Putamen (tissue), 1 donor: ENCODE results near the gene LRP8.

ENCODE experiments used
- DNase-seq: peaks from one replicate; pipeline ENCODE4 v3.0.0-alpha.2; 2016; ENCODE audit warnings: low spot score

Gene LRP8

DNA sequence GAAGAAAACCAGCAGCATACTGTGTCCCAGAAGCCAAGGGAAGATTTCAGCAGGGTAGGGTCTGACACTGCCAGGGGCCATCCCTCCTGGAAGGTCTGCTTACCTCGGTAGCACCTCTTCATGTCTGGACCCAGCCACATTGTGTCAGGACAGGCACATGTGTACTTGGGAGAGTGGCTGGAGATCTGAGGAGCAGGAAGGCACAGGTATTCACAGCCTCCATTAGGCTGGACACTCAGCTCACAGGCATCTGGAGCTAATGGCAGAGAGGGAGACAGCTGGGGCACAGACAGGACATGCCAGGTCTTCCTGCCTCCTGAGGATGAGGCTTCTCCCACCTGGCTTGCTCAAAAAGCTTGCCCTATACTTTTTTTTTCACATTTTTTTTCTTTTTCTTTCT is 69.7 kb downstream of the LRP8 start:
- DNase-seq, result no peak

DNA sequence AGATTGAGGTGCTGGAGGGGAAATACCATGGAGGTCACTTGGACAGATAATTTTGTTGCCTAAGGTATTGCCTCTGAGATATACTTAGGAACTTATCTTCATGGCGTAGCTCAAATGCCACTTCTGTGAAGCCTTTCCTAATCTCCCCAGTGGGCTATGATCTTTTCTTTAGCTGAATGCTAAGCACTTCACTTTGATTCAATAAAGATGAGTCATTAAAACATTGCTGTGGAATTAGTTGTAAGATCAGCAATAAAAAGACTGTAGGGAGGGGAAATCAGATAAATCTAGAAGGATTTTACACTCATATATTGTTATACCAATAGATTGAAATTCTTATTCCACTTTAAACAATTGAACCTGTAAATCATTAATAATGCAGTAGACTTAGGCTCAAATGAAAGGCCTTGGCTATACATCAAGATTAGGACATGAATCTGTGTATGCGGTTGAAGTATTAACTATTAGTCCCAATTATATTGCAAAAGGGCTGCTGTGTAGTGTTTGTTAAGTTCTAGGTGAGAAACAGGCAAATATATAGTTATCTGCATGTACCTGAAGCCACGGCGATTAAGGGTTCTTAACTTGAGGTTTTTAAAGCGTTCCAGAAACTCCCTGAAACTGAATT is 70.3 kb downstream of the LRP8 start:
- DNase-seq, result no peak

DNA sequence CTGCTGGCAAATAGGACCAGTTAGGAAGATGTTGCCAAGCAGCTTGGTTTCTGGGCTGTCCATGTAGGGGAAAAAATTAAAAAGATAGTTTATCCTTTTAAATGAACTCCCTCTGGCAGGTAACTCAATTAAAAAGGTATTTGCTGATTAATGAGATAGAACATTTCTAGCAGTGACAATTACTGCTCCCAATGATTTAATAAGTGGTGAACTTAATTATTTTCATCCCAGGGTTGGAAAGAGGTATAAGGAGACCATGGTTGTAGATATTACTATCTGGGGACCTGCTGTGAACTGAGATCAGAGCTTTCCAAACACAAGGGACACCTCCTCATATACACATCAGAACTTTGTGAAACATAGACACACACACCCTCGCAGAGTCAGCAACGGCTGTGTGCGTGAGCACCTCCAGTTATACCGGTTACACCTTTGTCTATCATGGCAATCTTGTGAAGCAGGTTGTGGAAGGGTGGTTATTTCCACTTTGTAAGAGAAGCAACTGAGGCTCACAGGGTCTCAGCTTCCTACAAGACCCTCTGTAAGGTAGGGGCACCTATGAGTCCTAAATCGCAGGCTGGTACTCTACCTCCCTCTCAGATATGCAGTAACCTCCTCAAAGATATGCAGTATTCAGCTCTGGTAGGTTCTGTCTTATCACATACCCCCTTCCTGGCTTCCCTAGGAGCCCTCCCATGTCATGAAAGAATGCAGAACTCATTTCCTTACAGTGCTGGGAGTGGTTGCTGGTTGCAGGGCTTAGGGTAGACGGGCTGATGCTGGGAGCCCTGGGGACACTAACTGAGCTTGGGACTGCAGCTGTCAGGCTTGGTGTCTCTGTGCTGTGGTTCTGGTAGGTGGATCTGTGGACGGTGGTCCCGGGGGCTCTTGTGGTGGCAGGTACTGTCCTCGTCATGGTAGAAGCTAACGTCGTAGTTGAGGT is 71.1 kb downstream of the LRP8 start:
- DNase-seq, result no peak

DNA sequence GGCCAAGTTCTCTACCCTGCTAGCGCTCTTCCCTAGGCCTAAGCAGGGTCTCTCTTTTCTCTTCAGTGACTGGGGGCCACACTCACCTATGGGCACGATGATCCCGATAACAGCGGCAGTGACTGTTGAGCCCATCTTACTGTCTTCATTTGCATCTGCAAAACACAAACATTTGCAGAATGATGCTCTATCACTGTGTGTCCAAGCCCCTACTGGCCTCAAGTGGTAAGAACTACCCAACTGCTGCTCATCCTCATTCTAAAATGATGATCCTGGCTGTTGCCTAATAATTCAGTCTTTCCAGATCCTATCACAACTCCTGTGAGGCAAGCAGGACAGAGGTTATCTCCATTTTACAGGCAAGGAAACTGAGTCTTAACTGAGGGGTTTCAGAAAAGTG is 72.8 kb downstream of the LRP8 start:
- no peak for DNase-seq

DNA sequence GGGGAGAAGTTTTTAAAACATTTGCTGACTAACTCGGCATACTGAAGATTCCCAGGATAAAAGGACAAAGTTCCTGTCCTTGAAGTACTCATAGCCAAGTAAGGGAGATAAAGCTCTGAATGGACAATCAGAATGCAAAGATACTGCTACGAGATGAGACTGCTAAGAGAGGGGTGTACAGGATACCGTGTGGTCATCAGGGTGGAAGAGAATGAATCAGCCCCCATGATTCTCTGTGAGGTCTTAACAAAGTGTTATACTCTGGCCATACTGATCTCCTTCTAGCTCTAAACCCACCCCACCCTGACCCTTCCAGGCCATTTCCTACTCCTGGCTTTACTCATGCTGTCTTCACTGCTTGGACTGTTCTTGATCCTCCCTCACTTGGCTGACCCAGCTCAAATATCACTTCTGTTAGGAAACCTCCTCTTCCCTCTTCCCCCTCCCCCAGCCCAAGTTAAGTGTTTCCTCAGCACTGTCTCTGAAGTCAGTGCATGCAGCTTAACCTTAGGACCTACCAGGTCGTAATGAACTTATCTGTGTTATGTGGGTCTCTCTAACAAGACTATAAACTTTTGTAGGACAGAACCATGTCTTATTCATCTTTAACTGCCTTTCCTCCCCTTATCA is 73.7 kb downstream of the LRP8 start:
- no peak for DNase-seq

DNA sequence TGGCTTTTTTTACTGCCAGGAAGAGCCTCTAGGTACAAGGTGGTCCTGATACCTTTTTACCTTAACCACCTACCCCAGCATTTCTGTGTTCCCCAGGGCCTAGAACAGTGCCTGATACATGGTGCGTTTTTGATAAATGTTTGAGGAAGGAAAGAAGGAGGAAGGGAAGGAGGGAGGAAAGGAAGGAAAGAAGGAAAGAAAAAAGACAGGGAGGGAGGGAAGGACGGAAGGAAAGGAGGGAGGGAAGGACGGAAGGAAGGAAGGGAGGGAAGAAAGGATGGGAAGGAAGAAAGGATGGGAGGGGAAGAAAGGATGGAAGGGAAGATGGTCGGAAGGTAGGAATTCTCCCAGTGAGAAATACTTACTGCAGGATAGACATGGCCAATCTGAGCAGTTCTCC is 77.5 kb downstream of the LRP8 start:
- no peak for DNase-seq

DNA sequence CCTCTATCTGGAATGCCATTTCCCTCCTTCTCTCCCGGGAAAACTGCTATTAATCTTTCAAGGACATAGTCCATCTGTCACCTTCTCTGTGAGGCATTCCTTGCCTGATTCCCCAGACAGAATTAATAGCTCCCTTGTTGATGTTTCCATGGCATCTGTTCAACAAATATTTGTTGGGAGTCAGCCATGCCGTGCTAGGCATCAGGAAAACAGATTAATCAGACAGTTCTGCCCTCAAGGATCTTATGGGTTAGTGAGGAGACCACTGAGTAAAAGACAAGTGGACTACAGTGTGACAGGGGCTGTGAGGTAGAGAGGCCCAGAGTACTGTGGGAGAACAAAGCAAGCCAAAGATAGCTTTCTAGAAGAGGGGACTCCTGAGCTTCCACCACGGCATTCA is 78.2 kb downstream of the LRP8 start:
- no peak for DNase-seq

DNA sequence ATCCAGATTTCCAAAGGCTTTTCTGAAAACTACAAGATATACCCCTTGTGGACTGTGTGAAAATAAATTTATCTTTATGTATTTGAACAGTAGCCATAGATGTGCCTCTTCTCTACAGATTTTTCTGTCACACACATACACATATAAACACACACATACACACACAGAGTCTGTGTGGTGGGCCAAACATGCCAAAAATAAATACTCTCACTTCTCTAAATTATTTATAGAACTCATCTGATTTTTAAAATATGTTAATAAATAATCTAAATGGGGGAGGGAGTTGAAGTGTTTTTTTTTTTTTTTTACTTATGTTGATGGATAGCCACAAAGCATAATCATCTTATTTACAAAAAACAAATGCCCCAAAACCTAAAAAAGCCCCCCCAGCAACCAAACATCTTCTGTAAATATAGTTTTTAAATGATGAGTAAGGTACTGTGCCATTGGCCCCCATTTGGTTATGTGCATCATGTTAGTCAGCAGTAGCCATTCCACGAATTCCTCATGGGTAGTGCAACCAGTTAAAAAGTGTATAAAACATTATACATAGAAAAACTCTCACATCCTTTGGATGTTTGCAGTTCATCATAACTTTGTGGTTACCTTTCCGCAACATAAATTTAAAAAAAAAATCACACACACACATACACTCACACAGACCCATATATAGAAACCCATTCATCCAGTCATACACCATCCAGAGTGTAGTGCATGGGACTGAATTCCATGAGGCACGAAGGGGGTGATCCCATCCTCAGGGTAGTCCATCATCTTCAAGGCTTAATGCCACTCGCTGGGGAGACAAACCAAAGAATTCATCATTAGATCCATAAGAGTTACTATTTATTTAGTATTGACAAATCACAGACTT is 81.4 kb downstream of the LRP8 start:
- DNase-seq, result no peak

DNA sequence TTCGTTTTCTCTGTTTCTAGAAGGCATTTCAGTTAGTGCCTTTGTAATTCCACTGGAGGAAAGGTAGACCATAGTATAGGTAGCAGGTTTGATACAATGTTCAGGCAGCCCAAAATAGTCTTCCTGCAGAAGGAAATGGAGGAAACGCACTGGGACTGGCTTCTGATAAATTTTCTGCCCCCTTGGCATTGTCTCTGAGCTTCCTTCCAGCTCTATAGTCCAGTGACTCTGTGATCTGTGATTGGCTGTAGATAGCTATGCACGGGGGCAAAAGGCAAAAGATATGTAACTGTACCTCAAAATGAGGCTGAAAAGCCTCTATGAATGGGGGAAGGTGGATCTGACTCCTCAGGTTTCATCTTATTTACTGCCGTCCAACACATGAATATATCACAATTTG is 83.7 kb downstream of the LRP8 start:
- no peak for DNase-seq

DNA sequence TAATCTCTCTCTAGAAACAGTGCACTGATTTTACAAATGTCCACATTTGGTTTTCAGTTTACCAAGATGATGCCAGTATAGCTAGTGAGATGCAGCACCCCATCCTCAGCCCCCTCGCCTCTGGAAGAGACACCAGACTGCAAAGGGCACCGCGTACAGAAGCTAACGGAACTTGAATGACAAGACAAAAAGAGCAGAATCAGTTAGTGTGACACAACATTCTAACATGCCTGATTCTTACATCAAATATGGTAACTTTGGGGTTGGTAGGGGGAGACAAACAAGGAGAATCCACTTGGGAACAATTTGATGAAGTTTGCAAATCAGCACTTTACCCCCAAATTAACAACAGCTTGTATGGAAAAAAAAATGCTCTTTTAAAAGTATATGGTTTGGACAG is 85.5 kb downstream of the LRP8 start:
- DNase-seq, result no peak

DNA sequence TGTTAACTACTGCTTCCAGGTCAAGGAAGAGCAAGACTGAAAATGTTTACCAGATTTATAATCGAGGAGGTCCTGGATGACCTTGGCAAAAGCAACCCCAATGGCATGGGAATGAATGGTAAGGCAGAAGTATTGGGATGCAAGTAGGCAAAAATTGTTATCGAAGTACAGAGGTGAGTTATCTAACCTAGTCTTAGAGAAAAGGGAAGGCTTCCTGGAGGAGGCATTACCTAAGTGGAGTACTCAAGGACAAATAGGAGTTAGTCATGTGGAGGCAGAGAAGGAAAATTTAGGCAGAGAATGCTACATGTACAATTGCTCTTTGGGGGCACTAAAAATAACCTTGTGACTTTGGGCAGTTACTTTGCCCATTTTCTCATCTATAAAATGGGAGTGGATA is 86.0 kb downstream of the LRP8 start:
- no peak for DNase-seq

DNA sequence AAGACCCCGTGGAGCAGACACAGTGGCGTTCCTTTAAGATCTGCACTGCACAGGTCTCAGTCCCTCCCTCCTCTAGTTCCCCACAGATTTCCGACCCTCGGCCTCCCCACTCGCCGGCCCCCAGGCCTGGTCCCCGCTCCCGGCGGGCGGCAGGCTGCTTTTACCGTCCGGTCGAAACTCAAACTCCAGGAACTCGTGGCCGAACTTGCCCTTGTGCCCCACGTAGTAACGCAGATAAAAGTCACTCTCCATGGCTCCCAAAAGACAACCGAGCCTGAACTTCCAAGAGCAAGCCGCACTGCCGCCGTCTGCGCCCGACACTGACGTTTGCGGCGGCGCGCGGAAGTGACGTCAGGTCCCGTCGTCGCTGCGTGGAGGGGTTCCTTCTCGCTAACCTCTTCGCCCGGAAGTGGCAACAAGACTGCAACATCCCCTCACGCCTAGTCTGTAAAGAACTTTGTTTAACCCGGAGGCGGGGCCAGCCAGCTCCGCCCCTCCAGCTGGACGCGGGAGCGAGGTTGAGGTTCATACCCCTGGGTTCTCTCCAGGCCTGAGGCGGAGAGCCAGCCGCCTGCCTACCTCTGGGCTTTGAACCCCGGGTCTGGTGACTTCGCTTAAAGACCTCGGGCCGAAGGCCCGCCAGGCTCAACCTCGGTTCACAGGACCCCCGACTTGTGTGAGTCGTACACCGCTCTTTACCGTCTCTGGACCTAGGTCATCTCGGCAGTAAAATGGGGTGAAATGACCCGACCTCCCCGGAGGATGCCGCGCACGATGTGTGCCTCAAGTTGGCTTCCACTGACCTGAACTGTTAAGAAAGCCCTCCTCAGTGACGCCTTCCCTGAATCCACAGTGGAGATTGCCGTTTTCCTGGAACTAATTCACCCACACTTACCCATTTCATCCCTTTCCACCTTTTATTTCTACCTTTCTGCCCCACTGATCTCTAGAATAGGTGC is 89.4 kb downstream of the LRP8 start, which contains the start of gene MAGOH:
TSS of gene MAGOH (minus strand) at position 322 of the 959 bp plus-strand sequence. CDS start at position 252, 70 bp downstream.
- peak; percentile 94 for DNase-seq

DNA sequence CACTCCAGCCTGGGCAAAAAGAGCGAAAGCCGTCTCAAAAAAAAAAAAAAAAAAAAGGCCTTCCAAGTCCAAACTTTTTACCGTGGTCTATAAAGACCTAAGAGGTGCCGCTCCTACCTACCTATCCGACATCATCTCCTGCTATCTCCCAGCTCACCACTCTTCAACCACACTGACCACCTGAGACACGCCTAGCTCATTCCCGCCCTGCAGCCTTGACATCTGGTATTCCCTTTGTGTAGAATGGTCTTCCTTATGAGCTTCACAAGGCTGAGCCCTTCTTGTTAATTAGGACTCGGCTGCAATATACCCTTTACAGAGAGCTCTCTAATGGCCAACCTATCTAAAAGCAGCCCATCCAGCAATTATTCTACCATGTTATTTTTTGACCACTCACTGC is 90.2 kb downstream of the LRP8 start:
- no peak for DNase-seq

DNA sequence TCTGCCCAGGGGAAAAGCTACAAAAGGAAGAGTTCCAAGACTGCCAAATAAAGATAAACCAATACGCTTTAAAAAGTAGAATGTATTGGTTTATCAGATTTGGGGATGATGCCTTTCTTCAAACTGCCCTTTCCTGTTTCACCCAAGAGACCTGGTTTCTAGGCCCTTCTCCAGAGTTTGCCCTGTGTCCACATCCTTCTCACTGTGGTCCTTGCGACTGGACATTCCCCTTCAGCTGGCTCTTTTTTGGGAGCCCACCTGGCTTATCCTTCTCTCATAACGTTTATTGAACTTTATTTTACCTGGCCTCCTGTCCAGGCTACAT is 106.9 kb downstream of the LRP8 start:
- no peak for DNase-seq

DNA sequence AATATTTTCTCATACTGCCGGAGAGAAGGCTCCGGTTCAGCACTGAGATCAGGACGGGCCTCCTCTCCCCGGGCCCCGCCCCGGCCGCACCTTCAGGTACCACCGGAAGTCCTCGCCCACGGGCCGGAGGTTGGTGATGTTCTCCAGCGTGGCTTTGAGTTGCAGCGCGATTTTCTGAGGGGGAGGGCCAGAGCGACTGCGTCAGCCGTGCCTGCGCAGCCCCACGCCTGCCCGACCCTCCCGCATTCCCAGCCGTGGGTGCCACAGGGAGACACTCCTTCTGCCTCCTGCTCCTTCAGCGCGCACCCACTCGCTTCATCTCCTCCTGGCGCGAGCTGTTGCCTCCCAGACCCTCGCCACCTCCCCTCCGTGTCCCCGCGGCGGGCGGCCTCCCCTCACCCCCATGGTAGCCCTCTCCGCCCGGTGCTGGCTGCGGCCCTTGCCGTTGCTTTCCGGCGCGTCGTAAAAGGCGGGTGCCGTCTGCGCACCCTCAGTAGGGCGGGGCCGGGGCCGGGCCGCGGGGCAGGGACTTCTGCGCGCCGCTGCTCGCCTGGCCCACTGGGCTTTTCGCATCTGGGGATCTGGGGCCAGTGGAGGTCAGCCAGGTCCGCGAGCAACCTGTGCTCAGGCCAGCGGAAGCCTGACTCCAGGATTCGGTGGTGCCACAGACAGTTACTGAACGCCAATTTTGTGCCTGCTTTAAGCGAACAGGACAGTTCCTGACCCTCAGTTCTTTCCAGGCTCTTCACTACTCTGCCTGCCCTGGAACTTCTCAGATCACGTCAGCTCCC is 107.5 kb downstream of the LRP8 start, which contains the start of gene CZIB:
TSS of gene CZIB (minus strand) at position 464 of the 791 bp plus-strand sequence. CDS start at position 405, 59 bp downstream.
- peak; percentile 89 for DNase-seq

DNA sequence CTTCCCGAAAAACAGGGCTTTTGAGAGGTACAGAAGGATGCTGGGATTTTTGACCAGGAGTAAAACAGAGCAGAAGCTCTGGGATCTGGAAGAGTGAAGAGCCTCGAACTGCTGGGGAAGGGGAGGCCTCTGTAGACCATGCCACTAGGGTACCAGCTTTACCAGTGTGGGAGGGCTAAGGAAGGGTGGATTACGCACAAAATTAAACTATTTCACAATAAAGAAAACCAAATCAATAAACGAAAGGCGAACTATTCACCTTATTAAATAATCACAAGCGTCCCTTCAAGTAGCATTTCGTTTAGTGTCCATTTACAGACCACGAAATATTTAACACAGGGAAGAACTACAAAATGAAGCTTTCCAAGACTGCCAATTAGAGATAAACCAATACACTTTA is 108.2 kb downstream of the LRP8 start:
- DNase-seq, result no peak

DNA sequence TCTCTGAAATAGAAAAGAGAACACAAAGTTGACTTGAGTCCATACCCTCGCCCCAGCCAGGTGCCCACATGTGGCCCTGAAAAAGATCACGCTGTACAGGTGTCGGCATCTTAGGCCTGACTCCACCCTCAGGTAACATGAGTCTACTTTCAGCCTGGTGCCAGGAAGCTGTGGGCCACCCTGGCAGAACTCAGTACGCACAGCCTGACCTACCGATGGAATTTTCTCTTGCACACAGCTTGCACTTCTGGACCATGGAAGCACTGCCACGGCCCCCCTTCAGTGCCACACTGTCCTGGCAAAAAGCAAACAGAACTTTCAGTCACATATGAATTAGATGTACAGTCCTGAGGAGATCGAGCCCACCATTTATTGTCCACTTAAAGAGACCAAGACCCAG is 109.7 kb downstream of the LRP8 start:
- no peak for DNase-seq

DNA sequence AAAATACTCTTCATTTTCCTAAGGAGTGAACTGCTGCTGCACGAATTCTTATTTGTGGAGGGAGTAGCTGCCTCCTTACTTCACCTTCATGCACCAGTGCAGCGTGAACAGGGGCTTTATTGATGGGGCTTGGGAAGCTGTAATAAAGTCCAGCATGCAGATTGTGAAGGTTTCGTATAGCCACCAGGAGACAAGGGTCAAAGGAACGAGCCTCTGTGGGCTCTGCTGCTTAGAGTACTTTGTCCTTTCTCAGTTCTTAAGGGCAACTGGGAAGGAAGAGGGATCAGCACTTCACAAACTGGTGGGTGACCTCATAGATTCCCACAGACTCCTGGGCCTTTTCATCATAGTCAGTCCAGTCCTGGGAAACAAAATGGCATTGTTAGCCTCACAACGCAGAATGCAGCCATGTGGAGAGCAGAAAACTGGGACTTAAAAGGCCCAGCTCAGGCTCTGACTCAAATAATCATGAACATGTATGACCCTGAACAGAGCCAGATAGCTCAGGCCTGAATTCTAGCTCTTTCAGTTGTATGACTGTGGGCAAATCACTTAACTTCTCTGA is 113.4 kb downstream of the LRP8 start:
- no peak for DNase-seq

DNA sequence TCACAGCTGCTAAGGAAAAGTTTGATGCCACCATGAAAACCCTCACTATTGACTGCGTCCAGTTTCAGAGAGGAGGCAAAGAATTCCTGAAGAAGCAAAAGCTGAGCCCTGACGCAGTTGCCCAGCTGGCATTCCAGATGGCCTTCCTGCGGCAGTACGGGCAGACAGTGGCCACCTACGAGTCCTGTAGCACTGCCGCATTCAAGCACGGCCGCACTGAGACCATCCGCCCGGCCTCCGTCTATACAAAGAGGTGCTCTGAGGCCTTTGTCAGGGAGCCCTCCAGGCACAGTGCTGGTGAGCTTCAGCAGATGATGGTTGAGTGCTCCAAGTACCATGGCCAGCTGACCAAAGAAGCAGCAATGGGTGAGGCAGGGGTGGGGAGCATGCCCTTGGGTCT is 116.9 kb downstream of the LRP8 start:
- DNase-seq, result no peak

DNA sequence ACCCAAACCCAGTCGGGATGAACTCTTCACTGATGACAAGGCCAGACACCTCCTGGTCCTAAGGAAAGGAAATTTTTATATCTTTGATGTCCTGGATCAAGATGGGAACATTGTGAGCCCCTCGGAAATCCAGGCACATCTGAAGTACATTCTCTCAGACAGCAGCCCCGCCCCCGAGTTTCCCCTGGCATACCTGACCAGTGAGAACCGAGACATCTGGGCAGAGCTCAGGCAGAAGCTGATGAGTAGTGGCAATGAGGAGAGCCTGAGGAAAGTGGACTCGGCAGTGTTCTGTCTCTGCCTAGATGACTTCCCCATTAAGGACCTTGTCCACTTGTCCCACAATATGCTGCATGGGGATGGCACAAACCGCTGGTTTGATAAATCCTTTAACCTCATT is 117.5 kb downstream of the LRP8 start:
- no peak for DNase-seq
